CD14-positive monocyte (primary cell): ENCODE measurements around the gene VASH1. TPM values are rescaled to one million over a fixed set of nuclear protein-coding genes. Genes with fewer than 3 reads are reported as not detected.
A peak's percentile ranks its signal among the peaks of the same experiment; 100 is the strongest.

Experiments used
- DNase-seq, 3 donors: peaks; one replicate each; pipeline ENCODE4 v3.0.0-alpha.2; 2011 to 2022
- H2AFZ ChIP-seq: 2 replicates; pipeline ENCODE4 v1.6.0; 2012; ENCODE audit warnings: mild to moderate bottlenecking, low read depth, low read length, inconsistent platforms; ENCODE audit not compliant: insufficient read depth, poor library complexity, severe bottlenecking
- H3K27ac ChIP-seq, 2 donors: 1 replicate in 1 of 2; 2 replicates in 1 of 2; pipeline ENCODE4 v1.5.1; 2012 to 2013; ENCODE audit warnings: low read length in 2 of 2, control low read depth in 1 of 2, inconsistent platforms in 1 of 2, low read depth in 1 of 2, mild to moderate bottlenecking in 1 of 2
- H3K27me3 ChIP-seq, 2 donors: one replicate each; pipeline versions ENCODE4 v1.6.0 to v1.6.1; 2011 to 2013; ENCODE audit warnings: low read length in 2 of 2; ENCODE audit not compliant: control insufficient read depth in 2 of 2, insufficient read depth in 2 of 2
- H3K36me3 ChIP-seq, 2 donors: replicated peaks in 1 of 2; 1 replicate in 1 of 2; 2 replicates in 1 of 2; pipeline versions ENCODE4 v1.5.1 to v1.6.1; 2012 to 2013; ENCODE audit warnings: low read length in 2 of 2, control low read depth in 1 of 2, inconsistent platforms in 1 of 2, mild to moderate bottlenecking in 1 of 2; ENCODE audit not compliant: insufficient read depth in 2 of 2, control insufficient read depth in 1 of 2
- H3K4me1 ChIP-seq, 2 donors: 1 replicate in 1 of 2; 2 replicates in 1 of 2; pipeline versions ENCODE4 v1.5.1 to v1.6.1; 2012 to 2013; ENCODE audit warnings: low read length in 2 of 2, control low read depth in 1 of 2, inconsistent platforms in 1 of 2, mild to moderate bottlenecking in 1 of 2, moderate library complexity in 1 of 2; ENCODE audit not compliant: insufficient read depth in 2 of 2, control insufficient read depth in 1 of 2
- H3K4me2 ChIP-seq: replicated peaks from 2 replicates; pipeline ENCODE3; 2012; ENCODE audit warnings: low read length, moderate library complexity, mild to moderate bottlenecking; ENCODE audit not compliant: poor library complexity, severe bottlenecking; ENCODE audit errors: extremely low read depth
- H3K4me3 ChIP-seq, 3 experiments: fragments of 200-600 bp in 1 of 3; sonication (generic) in 1 of 3; replicated peaks in 1 of 3; 1 replicate in 2 of 3; 2 replicates in 1 of 3; pipeline ENCODE4 v1.5.1; 2011 to 2013; ENCODE audit warnings: low read length in 3 of 3, mild to moderate bottlenecking in 3 of 3, control low read depth in 2 of 3, low read depth in 2 of 3, inconsistent platforms in 1 of 3, moderate library complexity in 1 of 3
- H3K79me2 ChIP-seq: 2 replicates; pipeline ENCODE4 v1.6.0; 2012; ENCODE audit warnings: mild to moderate bottlenecking, control low read depth, inconsistent platforms, low read length, moderate library complexity; ENCODE audit not compliant: insufficient read depth
- H3K9ac ChIP-seq: 2 replicates; pipeline ENCODE4 v1.6.0; 2017; ENCODE audit warnings: low read length, mild to moderate bottlenecking; ENCODE audit not compliant: insufficient read depth, poor library complexity, severe bottlenecking
- H3K9me3 ChIP-seq, 2 donors: replicated peaks in 1 of 2; 1 replicate in 1 of 2; 2 replicates in 1 of 2; pipeline versions ENCODE4 v1.5.1 to v1.6.1; 2012 to 2013; ENCODE audit warnings: low read length in 2 of 2, control low read depth in 1 of 2; ENCODE audit not compliant: control insufficient read depth in 1 of 2, insufficient read depth in 1 of 2
- H4K20me1 ChIP-seq: 2 replicates; pipeline ENCODE4 v1.6.0; 2012; ENCODE audit warnings: mild to moderate bottlenecking, low read length, control low read depth, moderate library complexity; ENCODE audit not compliant: insufficient read depth
- H3K27ac Mint-ChIP-seq, 7 donors: one replicate each; pipeline ENCODE4 v1.8.0; 2020; ENCODE audit warnings: mild to moderate bottlenecking in 7 of 7, mixed read lengths in 7 of 7, moderate library complexity in 6 of 7, inconsistent platforms in 2 of 7
- H3K27me3 Mint-ChIP-seq, 3 donors: one replicate each; pipeline ENCODE4 v1.8.0; 2021 to 2022; ENCODE audit warnings: low read depth in 3 of 3, mild to moderate bottlenecking in 3 of 3, mixed read lengths in 3 of 3, moderate library complexity in 3 of 3, inconsistent platforms in 1 of 3
- H3K36me3 Mint-ChIP-seq, 2 donors: one replicate each; pipeline ENCODE4 v1.8.0; 2020; ENCODE audit warnings: mixed read lengths in 2 of 2, inconsistent platforms in 1 of 2, mild to moderate bottlenecking in 1 of 2
- H3K4me1 Mint-ChIP-seq: one replicate; pipeline ENCODE4 v1.8.0; 2020; ENCODE audit warnings: mild to moderate bottlenecking, mixed read lengths
- H3K4me3 Mint-ChIP-seq, 2 donors: one replicate each; pipeline ENCODE4 v1.8.0; 2020; ENCODE audit warnings: mild to moderate bottlenecking in 2 of 2, mixed read lengths in 2 of 2, moderate library complexity in 1 of 2
- H3K9me3 Mint-ChIP-seq, 7 donors: one replicate each; pipeline ENCODE4 v1.8.0; 2020 to 2022; ENCODE audit warnings: mixed read lengths in 7 of 7, mild to moderate bottlenecking in 6 of 7, moderate library complexity in 6 of 7, inconsistent platforms in 2 of 7
- WGBS: methylation state at CpG from one replicate; pipeline ENCODE4 v1.1.5; 2013; ENCODE audit warnings: missing lambda C conversion rate; ENCODE audit not compliant: insufficient coverage; 5-methylcytosine and 5-hydroxymethylcytosine counted together
- intact Hi-C, 2 donors: fragments of 100-400 bp; cut with micrococcal nuclease; formaldehyde crosslinking; loops; one replicate each; pipeline versions ENCODE4 v1.15.0 to v1.15.1; 2023
- polyA plus RNA-seq, 3 donors: library from polyadenylated mRNA; depleted of rRNA in 1 of 3; unstranded in 2 of 3; stranded (reverse) in 1 of 3; fragments of 300-500 nt in 2 of 3; fragments of >200 nt in 1 of 3; fragmentation: Illumina TruSeq in 2 of 3; gene quantifications; 1 replicate in 2 of 3; 2 replicates in 1 of 3; pipeline ENCODE4 v1.2.3, GENCODE V29; 2012 to 2021
- TF ChIP-seq, protein P1 (sequence below): fragments of 200-600 bp; IDR thresholded peaks from one replicate; pipeline ENCODE4 v1.8.0; 2022; ENCODE audit warnings: antibody characterized with exemption, mild to moderate bottlenecking

VASH1 gene
- polyA plus RNA-seq, 3 donors: 2.5 to 10.5 (median 3.3) TPM

DNA sequence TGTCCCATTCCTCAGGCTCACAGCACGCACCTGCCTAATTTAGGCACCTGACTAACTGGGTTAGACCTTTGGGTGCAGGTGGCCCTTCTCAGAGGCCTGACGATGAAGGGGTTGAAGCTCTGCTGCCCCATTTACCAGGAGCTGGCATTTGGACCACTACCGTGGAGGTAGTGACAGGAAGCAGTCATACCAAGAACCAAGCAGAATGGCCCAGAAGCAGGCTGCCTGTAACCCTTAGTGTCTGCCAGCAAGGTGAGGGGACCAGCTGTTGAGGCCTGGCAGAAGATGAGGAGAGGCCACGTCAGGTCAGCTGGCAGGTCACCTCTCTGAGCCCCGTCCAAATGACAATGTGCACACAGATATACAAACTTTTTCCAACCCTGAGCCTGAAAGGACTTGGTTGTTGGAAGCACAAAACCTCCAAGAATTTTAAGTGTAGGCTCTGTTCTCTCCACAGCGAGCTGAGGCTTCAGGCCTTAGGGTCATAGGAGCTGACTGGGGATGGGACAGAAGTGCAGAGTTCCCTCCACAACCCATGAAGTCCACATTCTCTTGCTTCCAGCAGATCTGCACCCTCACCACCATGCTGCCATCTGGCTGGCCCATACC lies 23.1 kb downstream of the VASH1 start:
- Histone ChIP-seq H3K4me2 (no peak overlapping the region), H3K36me3 (peaks cover 56 to 83% of the 10 kb centered on the region in 2 donors), H2AFZ (no peak overlapping the region), H3K4me3 (no peak overlapping the region), H4K20me1 (no peaks in the 10 kb centered on the region), H3K27ac (no peak overlapping the region), H3K9ac (no peak overlapping the region), H3K9me3 (no peaks in the 10 kb centered on the region), H3K79me2 (no peaks in the 10 kb centered on the region), H3K4me1 (peaks cover 10 to 12% of the 10 kb centered on the region in 2 donors), H3K27me3 (no peaks in the 10 kb centered on the region)
- peak overlapping the region in 4 of 7 donors; percentile 19 to 75 (median 37) for H3K27ac Mint-ChIP-seq
- H3K4me1 Mint-ChIP-seq: peaks cover 33% of the 10 kb centered on the region
- H3K4me3 Mint-ChIP-seq: no peak overlapping the region
- H3K36me3 Mint-ChIP-seq: peaks cover 75 to 94% of the 10 kb centered on the region in 2 donors
- no peaks in the 10 kb centered on the region for H3K27me3 Mint-ChIP-seq
- no peak for DNase-seq
- 100% methylated on average over 3 of the region's 6 CpGs for WGBS
- intact Hi-C loops: loop anchor here (1.0 to 2.0 kb wide), 2 partner anchors 73 to 74 kb away; no protein-coding TSS in a partner anchor
- TF ChIP-seq, protein P1, sequence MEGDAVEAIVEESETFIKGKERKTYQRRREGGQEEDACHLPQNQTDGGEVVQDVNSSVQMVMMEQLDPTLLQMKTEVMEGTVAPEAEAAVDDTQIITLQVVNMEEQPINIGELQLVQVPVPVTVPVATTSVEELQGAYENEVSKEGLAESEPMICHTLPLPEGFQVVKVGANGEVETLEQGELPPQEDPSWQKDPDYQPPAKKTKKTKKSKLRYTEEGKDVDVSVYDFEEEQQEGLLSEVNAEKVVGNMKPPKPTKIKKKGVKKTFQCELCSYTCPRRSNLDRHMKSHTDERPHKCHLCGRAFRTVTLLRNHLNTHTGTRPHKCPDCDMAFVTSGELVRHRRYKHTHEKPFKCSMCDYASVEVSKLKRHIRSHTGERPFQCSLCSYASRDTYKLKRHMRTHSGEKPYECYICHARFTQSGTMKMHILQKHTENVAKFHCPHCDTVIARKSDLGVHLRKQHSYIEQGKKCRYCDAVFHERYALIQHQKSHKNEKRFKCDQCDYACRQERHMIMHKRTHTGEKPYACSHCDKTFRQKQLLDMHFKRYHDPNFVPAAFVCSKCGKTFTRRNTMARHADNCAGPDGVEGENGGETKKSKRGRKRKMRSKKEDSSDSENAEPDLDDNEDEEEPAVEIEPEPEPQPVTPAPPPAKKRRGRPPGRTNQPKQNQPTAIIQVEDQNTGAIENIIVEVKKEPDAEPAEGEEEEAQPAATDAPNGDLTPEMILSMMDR: no peak
- no peaks in the 10 kb centered on the region for H3K9me3 Mint-ChIP-seq

- H2AFZ ChIP-seq: no peak overlapping the region
- no peak overlapping the region for H3K27ac ChIP-seq
- peaks cover 61 to 82% of the 10 kb centered on the region in 2 donors for H3K36me3 ChIP-seq
- no peaks in the 10 kb centered on the region for H3K79me2 ChIP-seq
- H3K4me3 ChIP-seq: no peak overlapping the region
- no peak overlapping the region for H3K4me3 Mint-ChIP-seq
- H3K9ac ChIP-seq: no peak overlapping the region
- no CpG with 5 or more reads among the region's 2 CpGs for WGBS
- peak overlapping the region in 4 of 7 donors; percentile 47 to 75 (median 52) for H3K27ac Mint-ChIP-seq
- H3K4me1 ChIP-seq: peaks cover 10 to 12% of the 10 kb centered on the region in 2 donors
- H3K27me3 ChIP-seq: no peaks in the 10 kb centered on the region
- H3K9me3 ChIP-seq: no peaks in the 10 kb centered on the region
- intact Hi-C loops: loop anchor here (1.0 to 2.0 kb wide), 2 partner anchors 74 kb away; no protein-coding TSS in a partner anchor
- peaks cover 33% of the 10 kb centered on the region for H3K4me1 Mint-ChIP-seq
- no peaks in the 10 kb centered on the region for H3K9me3 Mint-ChIP-seq
- peaks cover 71 to 94% of the 10 kb centered on the region in 2 donors for H3K36me3 Mint-ChIP-seq
- no peak overlapping the region for H3K4me2 ChIP-seq
- H3K27me3 Mint-ChIP-seq: no peaks in the 10 kb centered on the region
- DNase-seq: peak; percentile 80 to 88 (median 83)
- TF ChIP-seq, protein P1: peak; percentile 93
- no peaks in the 10 kb centered on the region for H4K20me1 ChIP-seq
Observed at GRCh38 chr14:76784881-76785280, 23.6 kb downstream of the VASH1 start.
